ENCODE data around the gene DOHH. TPM values are rescaled to one million over a fixed set of nuclear protein-coding genes. Genes with fewer than 3 reads are reported as not detected.

Gene DOHH
- total RNA-seq, 3 donors from 2014 or later: 7.6 to 11.1 (median 10.4) TPM

DNA sequence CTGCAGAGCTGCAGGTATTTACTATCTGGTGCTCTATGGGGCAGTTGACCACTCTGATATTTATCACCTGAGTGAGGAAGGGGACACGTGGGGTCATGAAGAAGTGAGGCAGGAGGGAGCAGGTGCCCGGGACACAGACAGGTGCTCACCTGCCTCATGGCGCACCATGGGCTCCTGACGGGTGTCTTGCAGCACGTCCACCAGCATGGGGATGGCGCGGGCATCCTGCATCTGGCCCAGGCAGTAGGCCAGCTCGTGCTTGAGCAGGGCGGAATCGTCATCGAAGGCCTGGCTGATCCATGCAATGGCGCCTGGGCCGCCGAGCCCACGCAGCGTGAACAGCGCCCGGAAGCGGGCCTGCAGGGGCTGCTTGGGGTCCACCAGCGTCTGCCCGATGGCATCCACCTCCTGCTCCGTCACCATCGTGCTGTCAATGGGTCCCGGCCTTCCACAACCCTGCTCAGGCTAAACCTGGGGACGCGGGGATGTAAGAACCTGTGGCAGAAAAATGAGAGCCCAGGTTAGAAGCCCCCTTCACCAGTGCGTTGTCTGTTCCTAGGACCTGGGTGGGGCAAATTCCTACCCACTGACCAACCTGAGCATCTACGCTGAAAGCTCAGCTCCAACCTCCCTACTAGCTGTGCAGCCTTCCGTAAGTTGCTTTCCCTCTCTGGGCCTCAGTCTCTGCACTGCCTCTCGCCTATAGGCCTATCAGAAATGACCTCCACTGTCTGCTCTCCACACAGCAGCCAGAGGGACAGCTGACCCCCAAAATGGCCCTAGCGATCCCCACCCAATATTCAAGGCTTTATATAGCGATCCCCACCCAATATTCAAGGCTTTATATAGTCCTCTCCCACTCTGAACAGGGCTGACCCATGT lies 3.8 kb downstream of the DOHH start:
- no peak for ATAC-seq
- Histone ChIP-seq H3K9me3 (no peaks in the 10 kb centered on the region), H3K36me3 (ENCODE audit: low read depth) (no peaks in the 10 kb centered on the region), H3K4me1 (ENCODE audit: low read depth) (peaks cover 15% of the 10 kb centered on the region), H3K4me3 (no peak overlapping the region)
- no peak for DNase-seq
- intact Hi-C loops (cut with DNase I, micrococcal nuclease): no loop called here
- TF ChIP-seq, protein P1, sequence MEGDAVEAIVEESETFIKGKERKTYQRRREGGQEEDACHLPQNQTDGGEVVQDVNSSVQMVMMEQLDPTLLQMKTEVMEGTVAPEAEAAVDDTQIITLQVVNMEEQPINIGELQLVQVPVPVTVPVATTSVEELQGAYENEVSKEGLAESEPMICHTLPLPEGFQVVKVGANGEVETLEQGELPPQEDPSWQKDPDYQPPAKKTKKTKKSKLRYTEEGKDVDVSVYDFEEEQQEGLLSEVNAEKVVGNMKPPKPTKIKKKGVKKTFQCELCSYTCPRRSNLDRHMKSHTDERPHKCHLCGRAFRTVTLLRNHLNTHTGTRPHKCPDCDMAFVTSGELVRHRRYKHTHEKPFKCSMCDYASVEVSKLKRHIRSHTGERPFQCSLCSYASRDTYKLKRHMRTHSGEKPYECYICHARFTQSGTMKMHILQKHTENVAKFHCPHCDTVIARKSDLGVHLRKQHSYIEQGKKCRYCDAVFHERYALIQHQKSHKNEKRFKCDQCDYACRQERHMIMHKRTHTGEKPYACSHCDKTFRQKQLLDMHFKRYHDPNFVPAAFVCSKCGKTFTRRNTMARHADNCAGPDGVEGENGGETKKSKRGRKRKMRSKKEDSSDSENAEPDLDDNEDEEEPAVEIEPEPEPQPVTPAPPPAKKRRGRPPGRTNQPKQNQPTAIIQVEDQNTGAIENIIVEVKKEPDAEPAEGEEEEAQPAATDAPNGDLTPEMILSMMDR (IDR thresholded peaks at IDR 0.05): no peak

DNA sequence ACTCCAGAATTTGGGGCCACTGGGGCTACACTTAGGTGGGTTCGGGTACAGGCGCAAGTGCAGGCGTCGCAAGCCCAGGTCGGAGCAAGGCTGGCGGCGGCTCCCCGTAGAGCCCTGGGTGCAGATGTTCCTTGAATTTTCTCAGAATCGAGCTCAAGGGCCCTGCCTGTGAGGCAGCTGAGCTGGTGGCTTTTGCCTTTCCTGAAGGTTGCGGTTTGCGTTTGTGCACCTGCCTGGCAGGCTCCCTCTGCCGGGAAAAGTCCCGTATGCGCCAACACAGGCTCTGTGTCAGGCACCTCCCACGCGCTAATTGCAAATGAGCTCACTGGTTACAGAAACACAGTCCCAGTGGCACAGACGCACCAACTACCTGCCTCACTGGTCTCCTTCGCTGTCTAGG lies 5.9 kb downstream of the DOHH start:
- H3K4me1 ChIP-seq (ENCODE audit: low read depth): peaks cover 6% of the 10 kb centered on the region
- intact Hi-C loops (cut with DNase I, micrococcal nuclease): no loop called here
- H3K4me3 ChIP-seq: no peak overlapping the region
- ATAC-seq: peak; percentile 11
- H3K9me3 ChIP-seq: no peaks in the 10 kb centered on the region
- no peak for DNase-seq
- no peaks in the 10 kb centered on the region for H3K36me3 ChIP-seq (ENCODE audit: low read depth)
- TF ChIP-seq, protein P1 (IDR thresholded peaks at IDR 0.05): no peak

DNA sequence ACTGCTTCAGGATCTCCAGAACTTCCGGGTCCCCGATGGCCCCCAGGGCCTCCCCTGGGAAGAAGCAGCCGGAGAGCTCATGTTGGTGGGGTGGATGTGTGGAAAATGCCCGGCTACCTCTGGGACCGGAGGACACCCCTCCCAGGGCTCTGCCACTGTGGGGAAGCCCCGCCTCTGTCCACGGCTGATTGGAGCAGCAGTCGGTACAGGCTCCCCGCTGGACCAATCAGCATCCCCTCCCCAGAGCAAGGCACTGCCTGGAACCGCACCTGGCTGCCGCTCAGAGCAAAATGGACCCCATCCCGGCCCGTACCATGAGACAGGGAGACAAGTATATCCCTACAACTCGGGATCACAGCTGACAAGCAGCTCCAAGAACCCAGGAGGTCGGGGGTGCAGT lies 6.4 kb downstream of the DOHH start:
- Histone ChIP-seq H3K4me1 (ENCODE audit: low read depth) (peaks cover 1% of the 10 kb centered on the region), H3K36me3 (ENCODE audit: low read depth) (no peaks in the 10 kb centered on the region), H3K4me3 (no peak overlapping the region), H3K9me3 (no peaks in the 10 kb centered on the region)
- TF ChIP-seq, protein P1 (IDR thresholded peaks at IDR 0.05): no peak
- intact Hi-C loops (cut with DNase I, micrococcal nuclease): no loop called here
- peak in 1 of 3 donors; percentile 32 for DNase-seq
- ATAC-seq: peak; percentile 61

DNA sequence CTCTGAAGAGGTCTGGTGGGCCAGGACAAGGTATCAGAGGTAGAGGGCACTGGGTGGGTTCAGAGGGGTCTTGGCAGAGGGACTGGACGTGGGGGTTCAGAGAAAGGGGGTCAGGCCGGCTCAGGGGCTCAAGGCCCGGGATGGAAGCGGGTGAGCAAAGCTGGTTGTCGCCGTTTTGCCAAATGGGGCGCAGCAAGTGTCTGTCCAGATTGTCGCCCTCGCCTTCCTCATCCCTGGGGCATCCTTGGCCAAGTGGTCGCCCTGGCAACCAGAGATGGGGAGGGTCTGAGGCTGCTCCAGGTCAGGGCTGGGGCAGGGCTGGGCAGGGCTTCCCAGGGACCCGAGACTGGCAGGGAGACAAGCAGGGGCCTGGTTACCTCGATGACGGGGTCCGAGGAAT lies 6.8 kb downstream of the DOHH start:
- TF ChIP-seq, protein P1 (IDR thresholded peaks at IDR 0.05): no peak
- Histone ChIP-seq H3K9me3 (no peaks in the 10 kb centered on the region), H3K4me1 (ENCODE audit: low read depth) (no peaks in the 10 kb centered on the region), H3K4me3 (no peak overlapping the region), H3K36me3 (ENCODE audit: low read depth) (no peaks in the 10 kb centered on the region)
- intact Hi-C loops (cut with DNase I, micrococcal nuclease): no loop called here
- ATAC-seq (no peak), DNase-seq (no peak)

DNA sequence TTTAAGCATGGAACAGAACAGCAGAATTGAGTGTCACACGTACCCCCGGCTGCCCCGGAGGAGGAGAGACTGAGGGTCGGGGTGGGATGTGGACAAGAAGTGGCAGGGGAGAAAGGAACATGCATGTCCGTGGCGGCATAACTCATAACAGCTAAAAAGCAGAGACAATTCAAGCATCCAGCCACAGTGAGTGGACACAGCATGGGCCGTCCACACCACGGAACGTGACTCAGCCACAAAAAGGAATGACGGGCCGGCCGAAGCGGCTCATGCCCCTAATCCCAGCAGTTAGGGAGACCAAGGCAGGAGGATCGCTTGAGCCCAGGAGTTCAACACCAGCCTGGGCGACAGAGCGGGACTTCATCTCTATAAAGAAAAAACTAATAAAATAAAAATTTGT lies 7.6 kb downstream of the DOHH start:
- ATAC-seq (no peak), DNase-seq (no peak)
- H3K36me3 ChIP-seq (ENCODE audit: low read depth): no peaks in the 10 kb centered on the region
- no peak overlapping the region for H3K4me3 ChIP-seq
- intact Hi-C loops (cut with DNase I, micrococcal nuclease): no loop called here
- TF ChIP-seq, protein P1 (IDR thresholded peaks at IDR 0.05): no peak
- no peaks in the 10 kb centered on the region for H3K4me1 ChIP-seq (ENCODE audit: low read depth)
- H3K9me3 ChIP-seq: no peaks in the 10 kb centered on the region
